ENCODE results near the gene TP73.
A peak's percentile ranks its signal among the peaks of the same experiment; 100 is the strongest.

The TP73 gene

GRCh38 chr1:3651930-3652547 is at the start of gene TP73:
Gene TP73 (plus strand): TSS chr1:3652516. CDS start chr1:3682366, 29,850 bp downstream.
- peak in 2 of 3 donors; percentile 34 to 59 for DNase-seq

- DNase-seq = no peak
Observed at GRCh38 chr1:3603156-3603555, 49.2 kb upstream of the TP73 start.

- DNase-seq = no peak
Observed at GRCh38 chr1:3603571-3604467, 48.5 kb upstream of the TP73 start.

GRCh38 chr1:3604468-3604974 is 47.8 kb upstream of the TP73 start:
- DNase-seq = no peak

- no peak for DNase-seq
Observed at GRCh38 chr1:3604997-3605823, 47.1 kb upstream of the TP73 start.

GRCh38 chr1:3606779-3607702 is 45.3 kb upstream of the TP73 start:
- DNase-seq = no peak

GRCh38 chr1:3607703-3608065 is 44.6 kb upstream of the TP73 start:
- DNase-seq = no peak

- DNase-seq = no peak
Observed at GRCh38 chr1:3608154-3608553, 44.2 kb upstream of the TP73 start.

GRCh38 chr1:3609016-3609768 is 43.1 kb upstream of the TP73 start:
- DNase-seq = peak in 1 of 3 donors; percentile 34

GRCh38 chr1:3609769-3610526 is 42.4 kb upstream of the TP73 start:
- DNase-seq = no peak

GRCh38 chr1:3610527-3611169 is 41.7 kb upstream of the TP73 start:
- no peak for DNase-seq

- DNase-seq = peak; percentile 33 to 80 (median 54)
Observed at GRCh38 chr1:3611170-3612019, 40.9 kb upstream of the TP73 start, which contains the start of gene MEGF6. Gene MEGF6 (minus strand): TSS chr1:3611508. CDS start chr1:3611268, 240 bp downstream.

- no peak for DNase-seq
Observed at GRCh38 chr1:3612123-3612522, 40.2 kb upstream of the TP73 start.

GRCh38 chr1:3614755-3615742 is 37.3 kb upstream of the TP73 start:
- peak in 2 of 3 donors; percentile 39 to 65 for DNase-seq

GRCh38 chr1:3616861-3617260 is 35.5 kb upstream of the TP73 start:
- no peak for DNase-seq

GRCh38 chr1:3617806-3618345 is 34.4 kb upstream of the TP73 start:
- DNase-seq = no peak

- no peak for DNase-seq
Observed at GRCh38 chr1:3618531-3618880, 33.8 kb upstream of the TP73 start.

Data from suppressor macrophage treated with lipopolysaccharide for 1 hour (primary cell).